ENCODE results near the gene PRKAB2. TPM values are rescaled to one million over a fixed set of nuclear protein-coding genes. Genes with fewer than 3 reads are reported as not detected.

PRKAB2 gene
- total RNA-seq, 1 experiment from 2014 or later, result 17.8 TPM

DNA sequence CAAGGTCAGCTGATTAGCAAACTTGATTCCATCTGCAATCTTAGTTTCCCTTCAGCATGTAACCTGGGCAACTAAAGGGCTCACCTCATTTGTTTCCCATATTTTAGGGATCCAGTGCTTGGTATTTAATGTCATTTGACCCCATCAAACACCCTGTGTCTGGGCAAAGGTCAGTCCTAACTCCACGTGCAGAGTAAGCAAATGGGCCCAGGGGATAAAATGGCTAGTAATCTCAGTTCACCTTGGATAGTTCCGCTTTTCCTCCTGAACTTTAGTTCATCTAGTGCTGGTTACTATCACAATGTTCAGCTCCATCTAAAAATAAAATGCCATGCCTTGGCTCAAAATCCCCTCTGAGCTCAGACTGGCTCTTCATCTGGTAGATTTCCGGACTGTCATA lies 19.5 kb downstream of the PRKAB2 start:
- Histone ChIP-seq H4K8ac (replicated peaks; ENCODE audit: insufficient read length, low read depth, low read length) (no peak overlapping the region), H2BK15ac (ENCODE audit: low read depth, low read length) (no peak overlapping the region), H2BK20ac (ENCODE audit: low read depth, low read length, poor library complexity, severe bottlenecking) (no peak overlapping the region), H2AK5ac (ENCODE audit: insufficient read length, low read length) (no peak overlapping the region), H2AFZ (ENCODE audit: low read length) (no peak overlapping the region), H3K9me3 (ENCODE audit: control insufficient read depth, low read depth, low read length) (no peaks in the 10 kb centered on the region), H3K4me1 (ENCODE audit: insufficient read depth, low read length) (no peaks in the 10 kb centered on the region), H3K14ac (ENCODE audit: insufficient read depth, low read length) (no peak overlapping the region), H3K9ac (ENCODE audit: extremely low read depth, insufficient read length, low read length) (no peak overlapping the region), H3K56ac (ENCODE audit: insufficient read length, low read depth, low read length) (no peak overlapping the region), H3K23ac (ENCODE audit: insufficient read length, low read depth, low read length) (no peak overlapping the region), H2BK12ac (ENCODE audit: insufficient read length, low read depth, low read length) (no peak overlapping the region), H4K5ac (ENCODE audit: insufficient read length, low read depth, low read length) (no peak overlapping the region), H3K4me2 (ENCODE audit: insufficient read depth, insufficient read length, low read length) (no peak overlapping the region), H3K4ac (ENCODE audit: low read depth, low read length) (no peak overlapping the region), H3K27me3 (ENCODE audit: insufficient read depth, low read length) (no peaks in the 10 kb centered on the region), H3K18ac (ENCODE audit: insufficient read length, low read depth, low read length) (no peak overlapping the region), H3K23me2 (ENCODE audit: insufficient read length, low read depth, low read length, poor library complexity, severe bottlenecking) (no peaks in the 10 kb centered on the region), H3T11ph (ENCODE audit: low read length) (no peak overlapping the region), H2BK5ac (ENCODE audit: insufficient read length, low read length) (no peak overlapping the region), H3K79me1 (ENCODE audit: insufficient read depth, low read depth, low read length, poor library complexity, severe bottlenecking) (no peaks in the 10 kb centered on the region), H4K20me1 (ENCODE audit: control insufficient read depth, insufficient read depth, insufficient read length) (no peaks in the 10 kb centered on the region), H2BK120ac (ENCODE audit: low read depth, low read length, poor library complexity, severe bottlenecking) (no peak overlapping the region), H3K79me2 (ENCODE audit: insufficient read depth, low read length) (no peaks in the 10 kb centered on the region), H3K27ac (ENCODE audit: insufficient read length, low read depth, low read length) (no peak overlapping the region), H4K91ac (ENCODE audit: insufficient read length, low read depth, low read length) (no peak overlapping the region)
- no peak overlapping the region for H3K4me3 Mint-ChIP-seq
- no peaks in the 10 kb centered on the region for H3K27me3 Mint-ChIP-seq (ENCODE audit: low read depth)
- peaks cover 0 to 14% (median 8%) of the 10 kb centered on the region in 3 experiments; a peak in 5 of 7 replicates for H3K36me3 Mint-ChIP-seq (ENCODE audit: insufficient read depth in 1 of 3, low read depth in 3 of 3)
- H3K9me3 Mint-ChIP-seq, result peaks cover 0 to 4% of the 10 kb centered on the region in 2 experiments; a peak in 2 of 5 replicates
- no CpG with 5 or more reads among the region's 3 CpGs for WGBS (ENCODE audit: extremely low coverage, insufficient read length, low lambda C conversion rate)
- peaks cover 14% of the 10 kb centered on the region in 2 experiments for H3K4me1 Mint-ChIP-seq
- no peak for DNase-seq
- no peak overlapping the region for H3K27ac Mint-ChIP-seq
- TF ChIP-seq, protein P1, sequence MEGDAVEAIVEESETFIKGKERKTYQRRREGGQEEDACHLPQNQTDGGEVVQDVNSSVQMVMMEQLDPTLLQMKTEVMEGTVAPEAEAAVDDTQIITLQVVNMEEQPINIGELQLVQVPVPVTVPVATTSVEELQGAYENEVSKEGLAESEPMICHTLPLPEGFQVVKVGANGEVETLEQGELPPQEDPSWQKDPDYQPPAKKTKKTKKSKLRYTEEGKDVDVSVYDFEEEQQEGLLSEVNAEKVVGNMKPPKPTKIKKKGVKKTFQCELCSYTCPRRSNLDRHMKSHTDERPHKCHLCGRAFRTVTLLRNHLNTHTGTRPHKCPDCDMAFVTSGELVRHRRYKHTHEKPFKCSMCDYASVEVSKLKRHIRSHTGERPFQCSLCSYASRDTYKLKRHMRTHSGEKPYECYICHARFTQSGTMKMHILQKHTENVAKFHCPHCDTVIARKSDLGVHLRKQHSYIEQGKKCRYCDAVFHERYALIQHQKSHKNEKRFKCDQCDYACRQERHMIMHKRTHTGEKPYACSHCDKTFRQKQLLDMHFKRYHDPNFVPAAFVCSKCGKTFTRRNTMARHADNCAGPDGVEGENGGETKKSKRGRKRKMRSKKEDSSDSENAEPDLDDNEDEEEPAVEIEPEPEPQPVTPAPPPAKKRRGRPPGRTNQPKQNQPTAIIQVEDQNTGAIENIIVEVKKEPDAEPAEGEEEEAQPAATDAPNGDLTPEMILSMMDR (conservative IDR thresholded peaks at IDR 0.05), result no peak
